C4-2B (cell line): ENCODE results near the gene SPNS3.

ENCODE experiments used
- ZFX ChIP-seq: fragments of 450-650 bp; IDR thresholded peaks from 2 replicates; pipeline ENCODE4 v1.6.1; 2017
- TF ChIP-seq, protein P1 (sequence below): fragments of 450-650 bp; conservative IDR thresholded peaks from 2 replicates; pipeline ENCODE4 v1.5.1; 2017; ENCODE audit warnings: mild to moderate bottlenecking

DNA sequence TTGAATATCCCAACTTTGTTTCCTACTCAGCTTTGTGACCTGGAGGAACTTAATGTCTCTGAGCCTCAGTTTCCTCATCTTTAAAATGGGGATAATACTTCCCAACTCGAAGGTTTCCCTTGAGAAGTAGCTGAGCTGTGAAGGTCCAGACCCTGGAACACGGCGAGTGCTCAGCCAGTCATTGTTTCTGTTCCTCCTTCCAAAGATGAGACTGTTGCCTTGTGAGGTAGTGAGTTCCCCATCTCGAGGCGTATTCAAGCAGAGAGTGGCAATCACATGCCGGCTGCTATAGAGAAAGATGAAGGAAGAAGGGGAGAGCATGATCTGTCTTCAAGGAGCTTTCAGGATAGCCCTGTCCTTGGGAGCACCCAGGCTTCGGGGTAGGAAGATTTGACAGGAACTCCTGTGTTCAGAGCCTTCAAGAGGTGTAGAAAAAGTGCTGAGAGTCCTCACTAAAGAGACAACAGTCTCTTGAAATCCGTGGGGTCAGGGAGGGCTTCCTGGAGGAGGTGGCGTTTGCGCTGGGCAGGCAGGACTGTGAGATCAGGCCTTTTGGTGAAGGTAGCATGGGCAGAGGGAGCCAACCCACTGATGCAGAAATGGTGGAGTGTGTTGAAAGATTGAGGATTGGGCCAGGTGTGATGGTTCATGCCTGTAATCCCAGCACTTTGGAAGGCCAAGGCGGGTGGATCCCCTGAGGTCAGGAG lies 92.1 kb downstream of the SPNS3 start:
- TF ChIP-seq, protein P1, sequence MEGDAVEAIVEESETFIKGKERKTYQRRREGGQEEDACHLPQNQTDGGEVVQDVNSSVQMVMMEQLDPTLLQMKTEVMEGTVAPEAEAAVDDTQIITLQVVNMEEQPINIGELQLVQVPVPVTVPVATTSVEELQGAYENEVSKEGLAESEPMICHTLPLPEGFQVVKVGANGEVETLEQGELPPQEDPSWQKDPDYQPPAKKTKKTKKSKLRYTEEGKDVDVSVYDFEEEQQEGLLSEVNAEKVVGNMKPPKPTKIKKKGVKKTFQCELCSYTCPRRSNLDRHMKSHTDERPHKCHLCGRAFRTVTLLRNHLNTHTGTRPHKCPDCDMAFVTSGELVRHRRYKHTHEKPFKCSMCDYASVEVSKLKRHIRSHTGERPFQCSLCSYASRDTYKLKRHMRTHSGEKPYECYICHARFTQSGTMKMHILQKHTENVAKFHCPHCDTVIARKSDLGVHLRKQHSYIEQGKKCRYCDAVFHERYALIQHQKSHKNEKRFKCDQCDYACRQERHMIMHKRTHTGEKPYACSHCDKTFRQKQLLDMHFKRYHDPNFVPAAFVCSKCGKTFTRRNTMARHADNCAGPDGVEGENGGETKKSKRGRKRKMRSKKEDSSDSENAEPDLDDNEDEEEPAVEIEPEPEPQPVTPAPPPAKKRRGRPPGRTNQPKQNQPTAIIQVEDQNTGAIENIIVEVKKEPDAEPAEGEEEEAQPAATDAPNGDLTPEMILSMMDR: no peak
- no peak for TF ChIP-seq ZFX
